ENCODE results near the gene CRB3. TPM values are rescaled to one million over a fixed set of nuclear protein-coding genes. Genes with fewer than 3 reads are reported as not detected.

The CRB3 gene
- total RNA-seq, 4 donors from 2014 or later: 57.9 to 391 (median 229) TPM

GRCh38 chr19:6421075-6422014, 42.7 kb upstream of the CRB3 start:
- in situ Hi-C loops (cut with MboI; ENCODE audit: low pct_ligation_motif_present in 1 of 4, low pct_unique_long_range_greater_than_20kb in 1 of 4, low sequenced_read_pairs in 3 of 4) (no loop called here), intact Hi-C loops (cut with DNase I; ENCODE audit: low total_unique reads) (loop anchor here (2.0 to 10.0 kb wide), 2 partner anchors 47 to 1203 kb away; partner anchors contain the start of genes PET100, PSPN and XAB2)
- H3K9me3 ChIP-seq: no peaks in the 10 kb centered on the region
- H3K4me3 ChIP-seq: no peak overlapping the region
- H3K4me1 ChIP-seq: peaks cover 8 to 29% (median 20%) of the 10 kb centered on the region in 4 donors
- no peak for TF ChIP-seq POLR2A (IDR thresholded peaks at IDR 0.05)
- TF ChIP-seq EP300 (IDR thresholded peaks at IDR 0.05; ENCODE audit: low read depth): no peak
- TF ChIP-seq POLR2AphosphoS5 (IDR thresholded peaks at IDR 0.05): no peak
- TF ChIP-seq, protein P1, sequence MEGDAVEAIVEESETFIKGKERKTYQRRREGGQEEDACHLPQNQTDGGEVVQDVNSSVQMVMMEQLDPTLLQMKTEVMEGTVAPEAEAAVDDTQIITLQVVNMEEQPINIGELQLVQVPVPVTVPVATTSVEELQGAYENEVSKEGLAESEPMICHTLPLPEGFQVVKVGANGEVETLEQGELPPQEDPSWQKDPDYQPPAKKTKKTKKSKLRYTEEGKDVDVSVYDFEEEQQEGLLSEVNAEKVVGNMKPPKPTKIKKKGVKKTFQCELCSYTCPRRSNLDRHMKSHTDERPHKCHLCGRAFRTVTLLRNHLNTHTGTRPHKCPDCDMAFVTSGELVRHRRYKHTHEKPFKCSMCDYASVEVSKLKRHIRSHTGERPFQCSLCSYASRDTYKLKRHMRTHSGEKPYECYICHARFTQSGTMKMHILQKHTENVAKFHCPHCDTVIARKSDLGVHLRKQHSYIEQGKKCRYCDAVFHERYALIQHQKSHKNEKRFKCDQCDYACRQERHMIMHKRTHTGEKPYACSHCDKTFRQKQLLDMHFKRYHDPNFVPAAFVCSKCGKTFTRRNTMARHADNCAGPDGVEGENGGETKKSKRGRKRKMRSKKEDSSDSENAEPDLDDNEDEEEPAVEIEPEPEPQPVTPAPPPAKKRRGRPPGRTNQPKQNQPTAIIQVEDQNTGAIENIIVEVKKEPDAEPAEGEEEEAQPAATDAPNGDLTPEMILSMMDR (IDR thresholded peaks at IDR 0.05): no peak
- no peak for DNase-seq
- H3K36me3 ChIP-seq: peaks cover 0 to 35% (median 20%) of the 10 kb centered on the region in 4 donors
- WGBS, 2 donors (ENCODE audit: low coverage in 1 of 2): 77% methylated on average over 20 of the region's 20 CpGs; no CpG with 5 or more reads in 1 of the 2 donors
- no peaks in the 10 kb centered on the region for H3K27me3 ChIP-seq
- no peak overlapping the region for H3K27ac ChIP-seq

- Histone ChIP-seq H3K36me3 (peaks cover 0 to 16% (median 7%) of the 10 kb centered on the region in 4 donors), H3K27ac (peak overlapping the region; percentile 72 to 85 (median 81)), H3K4me3 (peak overlapping the region; percentile 73 to 95 (median 83)), H3K27me3 (no peaks in the 10 kb centered on the region), H3K4me1 (peaks cover 8 to 29% (median 20%) of the 10 kb centered on the region in 4 donors), H3K9me3 (no peaks in the 10 kb centered on the region)
- in situ Hi-C loops (cut with MboI; ENCODE audit: low pct_ligation_motif_present in 1 of 4, low pct_unique_long_range_greater_than_20kb in 1 of 4, low sequenced_read_pairs in 3 of 4) (no loop called here), intact Hi-C loops (cut with DNase I; ENCODE audit: low total_unique reads) (loop anchor here (1.0 to 10.0 kb wide), 3 partner anchors 30 to 1201 kb away; partner anchors contain the start of genes GTF2F1, PET100, PSPN and XAB2)
- TF ChIP-seq, protein P1 (IDR thresholded peaks at IDR 0.05): no peak
- TF ChIP-seq EP300 (IDR thresholded peaks at IDR 0.05; ENCODE audit: low read depth) (no peak), POLR2AphosphoS5 (IDR thresholded peaks at IDR 0.05) (no peak), POLR2A (IDR thresholded peaks at IDR 0.05) (no peak)
- 0 to 1% methylated on average over 6 to 16 of the region's 20 CpGs for WGBS, 2 donors (ENCODE audit: low coverage in 1 of 2)
- DNase-seq: peak; percentile 39
Measured at GRCh38 chr19:6423499-6424194, 40.4 kb upstream of the CRB3 start.

DNA sequence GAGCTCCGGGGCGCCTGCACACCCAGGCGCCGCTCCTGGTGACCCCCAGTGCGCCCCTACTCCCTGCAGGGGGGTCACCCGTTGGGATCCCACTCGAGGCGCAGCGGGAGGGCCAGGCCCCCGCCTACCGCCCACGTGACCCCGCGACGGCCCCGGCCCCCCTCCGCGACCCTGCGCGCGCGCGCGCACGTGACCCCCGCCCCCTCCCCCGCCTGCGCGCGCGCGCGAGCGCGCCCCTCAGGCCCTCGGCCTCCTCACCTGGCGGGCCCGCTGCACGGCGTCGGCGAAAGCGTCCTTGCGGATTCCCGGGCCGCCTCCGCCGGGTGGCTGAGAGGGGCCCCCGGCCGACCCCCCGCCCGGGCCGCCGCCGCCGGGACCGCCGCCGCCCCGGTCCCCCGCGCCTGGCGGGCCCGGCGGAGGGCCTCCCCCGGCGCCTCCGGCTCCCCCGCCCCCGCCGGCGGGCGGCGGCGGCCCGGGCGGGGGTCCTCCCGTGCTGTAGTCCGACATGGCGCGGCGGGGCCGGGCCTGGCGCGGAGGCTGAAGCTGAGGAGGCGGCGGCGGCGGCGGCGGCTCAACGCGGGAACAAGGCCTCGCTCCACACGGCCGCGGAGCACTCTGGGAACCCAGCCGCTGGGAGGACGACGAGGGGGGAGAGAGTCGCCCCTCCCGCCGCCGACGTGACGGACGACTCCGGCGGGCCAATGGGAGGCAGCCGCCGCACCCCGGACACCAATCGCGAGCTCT, 39.7 kb upstream of the CRB3 start, which contains the start of gene KHSRP:
Gene KHSRP, minus strand, starts transcription at position 617 of the 744 bp plus-strand sequence. Its CDS starts 110 bp downstream, at position 507.
- Histone ChIP-seq H3K27me3 (no peaks in the 10 kb centered on the region), H3K27ac (peak within 1 kb of the TSS; percentile 77 to 91 (median 86)), H3K36me3 (peaks cover 0 to 14% (median 6%) of the 10 kb centered on the region in 4 donors), H3K4me1 (peaks cover 8 to 29% (median 20%) of the 10 kb centered on the region in 4 donors), H3K4me3 (peak within 1 kb of the TSS; percentile 73 to 95 (median 83)), H3K9me3 (no peaks in the 10 kb centered on the region)
- TF ChIP-seq EP300 (IDR thresholded peaks at IDR 0.05; ENCODE audit: low read depth) (no peak), POLR2AphosphoS5 (IDR thresholded peaks at IDR 0.05) (peak; percentile 87 to 93 (median 90)), POLR2A (IDR thresholded peaks at IDR 0.05) (peak; percentile 62)
- TF ChIP-seq, protein P1 (IDR thresholded peaks at IDR 0.05): no peak
- 0% methylated on average over 17 of the region's 114 CpGs; no CpG with 5 or more reads in 1 of the 2 donors for WGBS, 2 donors (ENCODE audit: low coverage in 1 of 2)
- no peak for DNase-seq
- in situ Hi-C loops (cut with MboI; ENCODE audit: low pct_ligation_motif_present in 1 of 4, low pct_unique_long_range_greater_than_20kb in 1 of 4, low sequenced_read_pairs in 3 of 4): no loop called here
- intact Hi-C loops (cut with DNase I; ENCODE audit: low total_unique reads): loop anchor here (10.0 kb wide), 1 partner anchor 1200 kb away; the partner anchor contains the start of genes PET100 and XAB2
